Measurements from ENCODE around the gene IFNL1.
A peak's percentile ranks its signal among the peaks of the same experiment; 100 is the strongest.

Gene IFNL1

GRCh38 chr19:39310558-39311311 lies 14.5 kb downstream of the IFNL1 start:
- Mint-ChIP-seq H3K9me3 (no peaks in the 10 kb centered on the region), H3K36me3 (ENCODE audit: low read depth) (peaks cover 9% of the 10 kb centered on the region), H3K4me3 (no peak overlapping the region), H3K4me1 (no peaks in the 10 kb centered on the region), H3K27me3 (no peaks in the 10 kb centered on the region), H3K27ac (no peak overlapping the region)
- DNase-seq, result no peak
- no peak for ATAC-seq

- H3K4me1 Mint-ChIP-seq, result peaks cover 4% of the 10 kb centered on the region
- no peaks in the 10 kb centered on the region for H3K27me3 Mint-ChIP-seq
- H3K27ac Mint-ChIP-seq, result no peak overlapping the region
- no peak overlapping the region for H3K4me3 Mint-ChIP-seq
- H3K36me3 Mint-ChIP-seq (ENCODE audit: low read depth), result peaks cover 7% of the 10 kb centered on the region
- no peaks in the 10 kb centered on the region for H3K9me3 Mint-ChIP-seq
- ATAC-seq (no peak), DNase-seq (no peak)
Measured at GRCh38 chr19:39314016-39314728, 18.0 kb downstream of the IFNL1 start.

GRCh38 chr19:39315933-39316332 lies 19.7 kb downstream of the IFNL1 start:
- Mint-ChIP-seq H3K9me3 (no peaks in the 10 kb centered on the region), H3K4me3 (no peak overlapping the region), H3K4me1 (peaks cover 11% of the 10 kb centered on the region), H3K36me3 (ENCODE audit: low read depth) (peaks cover 7% of the 10 kb centered on the region), H3K27ac (no peak overlapping the region), H3K27me3 (no peaks in the 10 kb centered on the region)
- ATAC-seq (no peak), DNase-seq (no peak)

- H3K4me1 Mint-ChIP-seq, result peaks cover 17% of the 10 kb centered on the region
- H3K27me3 Mint-ChIP-seq, result no peaks in the 10 kb centered on the region
- DNase-seq (no peak), ATAC-seq (no peak)
- peaks cover 4% of the 10 kb centered on the region for H3K36me3 Mint-ChIP-seq (ENCODE audit: low read depth)
- H3K27ac Mint-ChIP-seq, result no peak overlapping the region
- H3K4me3 Mint-ChIP-seq, result no peak overlapping the region
- H3K9me3 Mint-ChIP-seq, result no peaks in the 10 kb centered on the region
Measured at GRCh38 chr19:39316627-39317321, 20.6 kb downstream of the IFNL1 start.

GRCh38 chr19:39317476-39317875 lies 21.3 kb downstream of the IFNL1 start:
- Mint-ChIP-seq H3K9me3 (no peaks in the 10 kb centered on the region), H3K4me3 (no peak overlapping the region), H3K36me3 (ENCODE audit: low read depth) (peaks cover 4% of the 10 kb centered on the region), H3K4me1 (peaks cover 17% of the 10 kb centered on the region), H3K27ac (no peak overlapping the region), H3K27me3 (no peaks in the 10 kb centered on the region)
- ATAC-seq (no peak), DNase-seq (no peak)

- H3K27me3 Mint-ChIP-seq, result no peaks in the 10 kb centered on the region
- H3K36me3 Mint-ChIP-seq (ENCODE audit: low read depth), result peaks cover 4% of the 10 kb centered on the region
- no peak overlapping the region for H3K4me3 Mint-ChIP-seq
- no peaks in the 10 kb centered on the region for H3K9me3 Mint-ChIP-seq
- no peak for ATAC-seq
- DNase-seq, result no peak
- no peak overlapping the region for H3K27ac Mint-ChIP-seq
- peaks cover 17% of the 10 kb centered on the region for H3K4me1 Mint-ChIP-seq
Measured at GRCh38 chr19:39318071-39318470, 21.9 kb downstream of the IFNL1 start.

GRCh38 chr19:39318690-39319089 lies 22.5 kb downstream of the IFNL1 start:
- no peak overlapping the region for H3K27ac Mint-ChIP-seq
- H3K36me3 Mint-ChIP-seq (ENCODE audit: low read depth), result peaks cover under 1% of the 10 kb centered on the region
- peak overlapping the region; percentile 79 for H3K4me3 Mint-ChIP-seq
- no peak for DNase-seq
- H3K27me3 Mint-ChIP-seq, result no peaks in the 10 kb centered on the region
- peaks cover 17% of the 10 kb centered on the region for H3K4me1 Mint-ChIP-seq
- no peaks in the 10 kb centered on the region for H3K9me3 Mint-ChIP-seq
- ATAC-seq, result no peak

- peaks cover 17% of the 10 kb centered on the region for H3K4me1 Mint-ChIP-seq
- H3K36me3 Mint-ChIP-seq (ENCODE audit: low read depth), result no peaks in the 10 kb centered on the region
- DNase-seq, result no peak
- no peaks in the 10 kb centered on the region for H3K9me3 Mint-ChIP-seq
- H3K4me3 Mint-ChIP-seq, result peak overlapping the region; percentile 79
- no peaks in the 10 kb centered on the region for H3K27me3 Mint-ChIP-seq
- no peak for ATAC-seq
- H3K27ac Mint-ChIP-seq, result peak overlapping the region; percentile 59
Measured at GRCh38 chr19:39319098-39319891, 23.1 kb downstream of the IFNL1 start.

- H3K9me3 Mint-ChIP-seq, result no peaks in the 10 kb centered on the region
- peak overlapping the region; percentile 59 for H3K27ac Mint-ChIP-seq
- ATAC-seq (no peak), DNase-seq (no peak)
- peaks cover 17% of the 10 kb centered on the region for H3K4me1 Mint-ChIP-seq
- H3K27me3 Mint-ChIP-seq, result no peaks in the 10 kb centered on the region
- peak overlapping the region; percentile 79 for H3K4me3 Mint-ChIP-seq
- no peaks in the 10 kb centered on the region for H3K36me3 Mint-ChIP-seq (ENCODE audit: low read depth)
Measured at GRCh38 chr19:39319892-39320248, 23.7 kb downstream of the IFNL1 start.

GRCh38 chr19:39321117-39321831 lies 25.1 kb downstream of the IFNL1 start:
- H3K4me1 Mint-ChIP-seq, result peaks cover 17% of the 10 kb centered on the region
- H3K4me3 Mint-ChIP-seq, result peak overlapping the region; percentile 76
- ATAC-seq, result no peak
- no peak for DNase-seq
- H3K36me3 Mint-ChIP-seq (ENCODE audit: low read depth), result no peaks in the 10 kb centered on the region
- H3K27ac Mint-ChIP-seq, result peak overlapping the region; percentile 71
- no peaks in the 10 kb centered on the region for H3K9me3 Mint-ChIP-seq
- no peaks in the 10 kb centered on the region for H3K27me3 Mint-ChIP-seq

GRCh38 chr19:39321832-39322176 lies 25.6 kb downstream of the IFNL1 start:
- H3K36me3 Mint-ChIP-seq (ENCODE audit: low read depth), result peaks cover 1% of the 10 kb centered on the region
- DNase-seq, result no peak
- peak overlapping the region; percentile 71 for H3K27ac Mint-ChIP-seq
- no peaks in the 10 kb centered on the region for H3K27me3 Mint-ChIP-seq
- no peaks in the 10 kb centered on the region for H3K9me3 Mint-ChIP-seq
- peaks cover 19% of the 10 kb centered on the region for H3K4me1 Mint-ChIP-seq
- ATAC-seq, result no peak
- H3K4me3 Mint-ChIP-seq, result peak overlapping the region; percentile 37

GRCh38 chr19:39324242-39324842 lies 28.1 kb downstream of the IFNL1 start:
- peaks cover 3% of the 10 kb centered on the region for H3K36me3 Mint-ChIP-seq (ENCODE audit: low read depth)
- H3K4me1 Mint-ChIP-seq, result peaks cover 28% of the 10 kb centered on the region
- DNase-seq, result no peak
- no peak overlapping the region for H3K27ac Mint-ChIP-seq
- H3K4me3 Mint-ChIP-seq, result no peak overlapping the region
- no peaks in the 10 kb centered on the region for H3K9me3 Mint-ChIP-seq
- H3K27me3 Mint-ChIP-seq, result no peaks in the 10 kb centered on the region
- ATAC-seq, result no peak

- H3K27ac Mint-ChIP-seq, result no peak overlapping the region
- no peaks in the 10 kb centered on the region for H3K27me3 Mint-ChIP-seq
- no peak overlapping the region for H3K4me3 Mint-ChIP-seq
- H3K9me3 Mint-ChIP-seq, result no peaks in the 10 kb centered on the region
- DNase-seq, result no peak
- H3K36me3 Mint-ChIP-seq (ENCODE audit: low read depth), result peaks cover 4% of the 10 kb centered on the region
- ATAC-seq, result peak; percentile 53
- H3K4me1 Mint-ChIP-seq, result peaks cover 30% of the 10 kb centered on the region
Measured at GRCh38 chr19:39325778-39326665, 29.8 kb downstream of the IFNL1 start.

Data from activated naive CD8-positive, alpha-beta T cell treated with anti-CD3 and anti-CD28 coated beads, Interleukin-2, amount 50 U/mL, for 24 hours (primary cell).